Measurements from ENCODE around the gene JAK1. TPM values are rescaled to one million over a fixed set of nuclear protein-coding genes. Genes with fewer than 3 reads are reported as not detected.

JAK1 gene
- total and polyA plus RNA-seq, 2 experiments from 2014 or later: 90.8 to 124 TPM

GRCh38 chr1:64865105-64865757, 101.1 kb downstream of the JAK1 start:
- Histone ChIP-seq H2AFZ (no peak overlapping the region), H3K9me2 (ENCODE audit: insufficient read depth) (no peaks in the 10 kb centered on the region), H4K20me1 (ENCODE audit: insufficient read depth) (no peaks in the 10 kb centered on the region), H3K4me2 (ENCODE audit: unreplicated experiment) (no peak overlapping the region), H3K79me2 (ENCODE audit: insufficient read depth) (no peaks in the 10 kb centered on the region), H3K27ac (no peak overlapping the region), H3K4me3 (no peak overlapping the region), H3K27me3 (replicated peaks; ENCODE audit: insufficient read depth) (no peaks in the 10 kb centered on the region), H3K9ac (no peak overlapping the region), H3K4me1 (ENCODE audit: insufficient read depth) (no peaks in the 10 kb centered on the region), H3F3A (ENCODE audit: insufficient read depth) (no peaks in the 10 kb centered on the region), H3K36me3 (ENCODE audit: low read depth) (peaks cover 42% of the 10 kb centered on the region), H3K9me3 (ENCODE audit: low read depth) (no peaks in the 10 kb centered on the region)
- 93 to 96% methylated on average over 6 of the region's 6 CpGs for WGBS, 2 experiments (ENCODE audit: low coverage in 1 of 2, low lambda C conversion rate in 2 of 2, missing lambda C conversion rate in 2 of 2)
- in situ Hi-C loops (cut with MboI): no loop called here
- TF ChIP-seq EZH2phosphoT487 (IDR thresholded peaks at IDR 0.05; ENCODE audit: insufficient read depth, low read depth) (no peak), EZH2 (IDR thresholded peaks at IDR 0.05; ENCODE audit: insufficient read depth, poor library complexity, severe bottlenecking) (no peak)
- no peak for DNase-seq

DNA sequence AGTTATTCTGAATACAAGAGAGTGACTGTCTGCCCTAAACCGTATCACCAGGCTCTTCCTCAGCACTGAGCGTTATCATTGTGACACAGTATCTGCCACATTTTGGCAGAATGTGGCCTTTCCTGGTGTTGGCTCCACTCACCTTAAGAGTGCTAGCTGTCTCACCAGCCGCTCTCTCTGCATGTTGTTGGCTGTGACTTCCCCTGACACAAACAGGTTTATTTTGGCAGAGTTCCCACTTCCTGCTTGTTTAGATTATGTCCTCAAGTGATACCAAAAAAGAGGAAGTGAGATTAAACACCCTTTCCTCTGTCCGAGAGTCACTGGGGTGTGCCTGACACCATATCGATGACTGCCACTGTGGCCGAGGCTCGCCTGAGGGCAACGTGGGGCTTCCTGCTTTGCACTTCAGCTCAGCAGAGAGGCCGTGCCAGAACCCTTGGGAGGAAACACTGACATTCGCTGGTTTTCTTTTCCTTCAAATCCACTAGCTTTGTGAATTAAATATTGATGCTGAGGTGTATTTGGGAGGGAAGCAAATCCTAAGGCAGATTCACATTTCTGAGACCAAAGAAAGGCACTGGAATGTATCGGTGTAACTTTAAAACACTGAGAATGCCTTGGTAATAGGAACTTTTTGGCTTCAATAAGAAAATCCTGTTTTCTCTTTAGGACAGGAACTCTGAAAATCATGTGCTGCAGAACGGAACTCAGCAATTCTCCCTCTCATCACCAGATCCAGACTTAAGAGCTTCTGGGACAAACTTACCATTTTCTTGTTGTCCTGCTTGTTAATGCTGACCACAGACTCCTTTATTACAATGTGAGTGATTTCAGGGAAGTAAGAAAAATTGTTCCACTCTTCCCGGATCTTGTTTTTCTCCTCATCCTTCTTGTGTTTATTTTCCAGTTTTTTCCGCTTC, 102.1 kb downstream of the JAK1 start:
- peaks cover 50% of the 10 kb centered on the region for H3K36me3 ChIP-seq (ENCODE audit: low read depth)
- in situ Hi-C loops (cut with MboI): no loop called here

DNA sequence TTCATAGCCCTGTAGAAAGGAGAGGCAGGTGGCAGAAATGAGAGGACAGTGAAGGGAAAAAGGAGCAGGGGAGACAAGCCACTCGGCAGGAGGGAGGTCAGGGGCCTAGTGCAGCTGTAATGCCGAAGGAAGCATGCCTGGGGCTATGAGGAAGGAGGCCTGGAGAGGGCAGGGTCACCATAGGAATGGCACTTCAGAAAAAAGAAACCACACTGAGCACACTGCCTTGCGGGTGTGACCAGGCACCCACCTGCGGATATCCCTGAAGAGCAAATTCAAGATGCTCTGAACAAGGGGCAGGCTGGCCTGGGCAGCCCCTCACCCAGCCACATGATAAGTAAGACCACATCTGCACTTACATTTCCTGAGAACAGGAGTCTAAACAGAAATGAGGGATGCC, 104.7 kb downstream of the JAK1 start:
- Histone ChIP-seq H2AFZ (no peak overlapping the region), H3K4me2 (ENCODE audit: unreplicated experiment) (no peak overlapping the region), H3K79me2 (ENCODE audit: insufficient read depth) (no peaks in the 10 kb centered on the region), H3F3A (ENCODE audit: insufficient read depth) (no peaks in the 10 kb centered on the region), H3K36me3 (ENCODE audit: low read depth) (peaks cover 36% of the 10 kb centered on the region), H3K9ac (no peak overlapping the region), H3K4me1 (ENCODE audit: insufficient read depth) (no peaks in the 10 kb centered on the region), H3K9me3 (ENCODE audit: low read depth) (no peaks in the 10 kb centered on the region), H3K27me3 (replicated peaks; ENCODE audit: insufficient read depth) (no peaks in the 10 kb centered on the region), H3K9me2 (ENCODE audit: insufficient read depth) (no peaks in the 10 kb centered on the region), H3K27ac (no peak overlapping the region), H3K4me3 (no peak overlapping the region), H4K20me1 (ENCODE audit: insufficient read depth) (no peaks in the 10 kb centered on the region)
- WGBS, 2 experiments (ENCODE audit: low coverage in 1 of 2, low lambda C conversion rate in 2 of 2, missing lambda C conversion rate in 2 of 2): 54 to 63% methylated on average over 4 of the region's 4 CpGs
- no peak for TF ChIP-seq EZH2 (IDR thresholded peaks at IDR 0.05; ENCODE audit: insufficient read depth, poor library complexity, severe bottlenecking)
- TF ChIP-seq EZH2phosphoT487 (IDR thresholded peaks at IDR 0.05; ENCODE audit: insufficient read depth, low read depth): no peak
- DNase-seq: peak; percentile 35
- in situ Hi-C loops (cut with MboI): no loop called here

More for the DNA sequence above, 102.1 kb downstream of the JAK1 start:
- no peak overlapping the region for H3K4me3 ChIP-seq
- no peaks in the 10 kb centered on the region for H3K27me3 ChIP-seq (replicated peaks; ENCODE audit: insufficient read depth)
- H3K27ac ChIP-seq: no peak overlapping the region
- no peaks in the 10 kb centered on the region for H3F3A ChIP-seq (ENCODE audit: insufficient read depth)
- H3K9me2 ChIP-seq (ENCODE audit: insufficient read depth): no peaks in the 10 kb centered on the region
- H3K9ac ChIP-seq: no peak overlapping the region
- WGBS, 2 experiments (ENCODE audit: low coverage in 1 of 2, low lambda C conversion rate in 2 of 2, missing lambda C conversion rate in 2 of 2): 94 to 95% methylated on average over 14 of the region's 14 CpGs
- no peaks in the 10 kb centered on the region for H3K79me2 ChIP-seq (ENCODE audit: insufficient read depth)
- no peak overlapping the region for H2AFZ ChIP-seq
- H3K4me2 ChIP-seq (ENCODE audit: unreplicated experiment): no peak overlapping the region
- no peak for DNase-seq
- H3K9me3 ChIP-seq (ENCODE audit: low read depth): no peaks in the 10 kb centered on the region
- TF ChIP-seq EZH2 (IDR thresholded peaks at IDR 0.05; ENCODE audit: insufficient read depth, poor library complexity, severe bottlenecking) (no peak), EZH2phosphoT487 (IDR thresholded peaks at IDR 0.05; ENCODE audit: insufficient read depth, low read depth) (no peak)
- no peaks in the 10 kb centered on the region for H4K20me1 ChIP-seq (ENCODE audit: insufficient read depth)
- H3K4me1 ChIP-seq (ENCODE audit: insufficient read depth): no peaks in the 10 kb centered on the region

GRCh38 chr1:64857347-64857746, 109.0 kb downstream of the JAK1 start:
- Histone ChIP-seq H3K4me1 (ENCODE audit: insufficient read depth) (no peaks in the 10 kb centered on the region), H3K27me3 (replicated peaks; ENCODE audit: insufficient read depth) (no peaks in the 10 kb centered on the region), H2AFZ (no peak overlapping the region), H3K27ac (no peak overlapping the region), H3K9me2 (ENCODE audit: insufficient read depth) (no peaks in the 10 kb centered on the region), H3K79me2 (ENCODE audit: insufficient read depth) (no peaks in the 10 kb centered on the region), H4K20me1 (ENCODE audit: insufficient read depth) (no peaks in the 10 kb centered on the region), H3K4me3 (no peak overlapping the region), H3K9me3 (ENCODE audit: low read depth) (no peaks in the 10 kb centered on the region), H3K9ac (no peak overlapping the region), H3F3A (ENCODE audit: insufficient read depth) (no peaks in the 10 kb centered on the region), H3K4me2 (ENCODE audit: unreplicated experiment) (no peak overlapping the region), H3K36me3 (ENCODE audit: low read depth) (peaks cover 42% of the 10 kb centered on the region)
- no peak for TF ChIP-seq EZH2phosphoT487 (IDR thresholded peaks at IDR 0.05; ENCODE audit: insufficient read depth, low read depth)
- TF ChIP-seq EZH2 (IDR thresholded peaks at IDR 0.05; ENCODE audit: insufficient read depth, poor library complexity, severe bottlenecking): no peak
- no peak for DNase-seq
- WGBS, 2 experiments (ENCODE audit: low coverage in 1 of 2, low lambda C conversion rate in 2 of 2, missing lambda C conversion rate in 2 of 2): 100% methylated on average over 4 of the region's 4 CpGs
- in situ Hi-C loops (cut with MboI): no loop called here

All from GM23248 (cell line).